ENCODE measurements around the gene SMIM15. TPM values are rescaled to one million over a fixed set of nuclear protein-coding genes. Genes with fewer than 3 reads are reported as not detected.

SMIM15 gene
- total and polyA plus RNA-seq, 2 of the 13 experiments (the other 11 are each of a cell fraction or from before 2014, with no cell fraction given) = 12.7 to 58.2 TPM

GRCh38 chr5:61162010-61162831 lies at the start of gene SMIM15 (continued):
- TF ChIP-seq ZNF512 (CRISPR knock-in tag; IDR thresholded peaks at IDR 0.05) (no peak), ARHGAP35 (CRISPR knock-in tag; IDR thresholded peaks at IDR 0.05; ENCODE audit: borderline replicate concordance) (peak; percentile 58), SCMH1 (CRISPR knock-in tag; IDR thresholded peaks at IDR 0.05; ENCODE audit: borderline replicate concordance) (no peak), ZFP36L2 (CRISPR knock-in tag; IDR thresholded peaks at IDR 0.05) (no peak), ZNF724P (CRISPR knock-in tag; IDR thresholded peaks at IDR 0.05; ENCODE audit: borderline replicate concordance) (no peak; the same call in 1 of the 2 replicates), RFXAP (CRISPR knock-in tag; IDR thresholded peaks at IDR 0.05; ENCODE audit: borderline replicate concordance) (peak; percentile 69; the same call in 1 of the 2 replicates), SOX6 (IDR thresholded peaks at IDR 0.05) (no peak), SOX6 (CRISPR knock-in tag; IDR thresholded peaks at IDR 0.05) (peak; percentile 32; the same call in 1 of the 2 replicates), ZKSCAN5 (CRISPR knock-in tag; IDR thresholded peaks at IDR 0.05) (no peak), ZFP37 (CRISPR knock-in tag; IDR thresholded peaks at IDR 0.05; ENCODE audit: borderline replicate concordance) (peak; percentile 90; the same call in 1 of the 2 replicates), BHLHE40 (IDR thresholded peaks at IDR 0.05; ENCODE audit: low read length) (peak; percentile 16; the same call in 1 of the 2 replicates), RFX3 (CRISPR knock-in tag; IDR thresholded peaks at IDR 0.05) (no peak; the same call in 1 of the 2 replicates), KDM2A (CRISPR knock-in tag; IDR thresholded peaks at IDR 0.05; ENCODE audit: borderline replicate concordance, low read depth) (peak; percentile 88), NFKB2 (CRISPR knock-in tag; IDR thresholded peaks at IDR 0.05; ENCODE audit: borderline replicate concordance) (peak; percentile 76), CBX1 (IDR thresholded peaks at IDR 0.05; ENCODE audit: low read depth) (no peak), MTA1 (CRISPR knock-in tag; IDR thresholded peaks at IDR 0.05; ENCODE audit: borderline replicate concordance) (peak; percentile 89; the same call in 1 of the 2 replicates), SMYD3 (CRISPR knock-in tag; IDR thresholded peaks at IDR 0.05) (no peak), FOXM1 (CRISPR knock-in tag; IDR thresholded peaks at IDR 0.05) (no peak), NAIF1 (CRISPR knock-in tag; IDR thresholded peaks at IDR 0.05; ENCODE audit: borderline replicate concordance) (no peak), POLR2AphosphoS2 (IDR thresholded peaks at IDR 0.05; ENCODE audit: low read depth, low read length) (no peak), NFIB (CRISPR knock-in tag; IDR thresholded peaks at IDR 0.05; ENCODE audit: borderline replicate concordance) (no peak), RFX1 (IDR thresholded peaks at IDR 0.05) (no peak)
- TF ChIP-seq, protein P1, sequence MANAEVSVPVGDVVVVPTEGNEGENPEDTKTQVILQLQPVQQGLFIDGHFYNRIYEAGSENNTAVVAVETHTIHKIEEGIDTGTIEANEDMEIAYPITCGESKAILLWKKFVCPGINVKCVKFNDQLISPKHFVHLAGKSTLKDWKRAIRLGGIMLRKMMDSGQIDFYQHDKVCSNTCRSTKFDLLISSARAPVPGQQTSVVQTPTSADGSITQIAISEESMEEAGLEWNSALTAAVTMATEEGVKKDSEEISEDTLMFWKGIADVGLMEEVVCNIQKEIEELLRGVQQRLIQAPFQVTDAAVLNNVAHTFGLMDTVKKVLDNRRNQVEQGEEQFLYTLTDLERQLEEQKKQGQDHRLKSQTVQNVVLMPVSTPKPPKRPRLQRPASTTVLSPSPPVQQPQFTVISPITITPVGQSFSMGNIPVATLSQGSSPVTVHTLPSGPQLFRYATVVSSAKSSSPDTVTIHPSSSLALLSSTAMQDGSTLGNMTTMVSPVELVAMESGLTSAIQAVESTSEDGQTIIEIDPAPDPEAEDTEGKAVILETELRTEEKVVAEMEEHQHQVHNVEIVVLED (CRISPR knock-in tag; IDR thresholded peaks at IDR 0.05; ENCODE audit: borderline replicate concordance) = peak; percentile 74; the same call in 1 of the 2 replicates
- TF ChIP-seq, protein P2, sequence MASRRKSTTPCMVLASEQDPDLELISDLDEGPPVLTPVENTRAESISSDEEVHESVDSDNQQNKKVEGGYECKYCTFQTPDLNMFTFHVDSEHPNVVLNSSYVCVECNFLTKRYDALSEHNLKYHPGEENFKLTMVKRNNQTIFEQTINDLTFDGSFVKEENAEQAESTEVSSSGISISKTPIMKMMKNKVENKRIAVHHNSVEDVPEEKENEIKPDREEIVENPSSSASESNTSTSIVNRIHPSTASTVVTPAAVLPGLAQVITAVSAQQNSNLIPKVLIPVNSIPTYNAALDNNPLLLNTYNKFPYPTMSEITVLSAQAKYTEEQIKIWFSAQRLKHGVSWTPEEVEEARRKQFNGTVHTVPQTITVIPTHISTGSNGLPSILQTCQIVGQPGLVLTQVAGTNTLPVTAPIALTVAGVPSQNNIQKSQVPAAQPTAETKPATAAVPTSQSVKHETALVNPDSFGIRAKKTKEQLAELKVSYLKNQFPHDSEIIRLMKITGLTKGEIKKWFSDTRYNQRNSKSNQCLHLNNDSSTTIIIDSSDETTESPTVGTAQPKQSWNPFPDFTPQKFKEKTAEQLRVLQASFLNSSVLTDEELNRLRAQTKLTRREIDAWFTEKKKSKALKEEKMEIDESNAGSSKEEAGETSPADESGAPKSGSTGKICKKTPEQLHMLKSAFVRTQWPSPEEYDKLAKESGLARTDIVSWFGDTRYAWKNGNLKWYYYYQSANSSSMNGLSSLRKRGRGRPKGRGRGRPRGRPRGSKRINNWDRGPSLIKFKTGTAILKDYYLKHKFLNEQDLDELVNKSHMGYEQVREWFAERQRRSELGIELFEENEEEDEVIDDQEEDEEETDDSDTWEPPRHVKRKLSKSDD (CRISPR knock-in tag; IDR thresholded peaks at IDR 0.05; ENCODE audit: low read depth) = no peak
